MV-4-11 (cell line): Measurements from ENCODE around the gene CCP110.
A peak's percentile ranks its signal among the peaks of the same experiment; 100 is the strongest.

ENCODE experiments used
- DNase-seq: peaks from one replicate; lab custom pipeline; 2025; lab: John Stamatoyannopoulos, UW

CCP110 gene

DNA sequence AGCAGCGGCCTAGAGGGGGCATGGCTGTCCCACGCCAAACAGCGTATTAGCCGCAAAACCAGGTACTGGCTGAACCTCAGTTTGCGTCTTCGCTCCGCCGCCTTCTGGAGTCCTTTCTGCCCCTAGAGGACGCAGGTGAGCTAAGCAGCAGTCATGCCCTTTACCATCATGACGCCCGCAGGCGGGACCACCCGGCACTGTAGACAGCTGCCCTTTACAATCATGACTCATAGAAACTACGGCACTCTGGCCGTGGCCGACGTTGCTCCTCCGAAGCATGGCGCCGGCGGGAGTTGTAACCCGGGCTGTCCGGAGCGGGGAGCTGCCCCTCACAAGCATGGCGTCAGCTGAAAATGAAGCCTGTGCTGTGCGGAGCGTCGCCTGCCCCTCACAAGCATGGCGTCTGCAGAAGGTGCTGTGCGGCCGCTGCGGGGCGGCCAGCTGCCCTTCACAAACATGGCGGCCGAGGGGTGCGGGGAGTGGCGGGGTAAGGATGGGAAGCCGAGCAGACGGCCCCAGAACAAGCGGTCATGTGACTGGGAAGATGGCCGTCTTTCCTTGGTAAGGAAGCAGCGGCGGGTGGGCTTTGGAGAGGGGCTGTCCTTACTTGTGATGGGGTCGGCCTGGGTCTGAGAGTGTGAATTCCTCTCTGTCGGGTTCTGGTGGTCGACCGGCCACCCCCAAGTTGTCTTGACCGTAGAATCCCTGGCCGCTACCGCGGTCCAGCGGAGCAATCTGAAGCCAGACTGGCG, 31.6 kb downstream of the CCP110 start, which contains the start of gene VPS35L:
TSS of gene VPS35L (plus strand) at position 518 of the 752 bp plus-strand sequence. CDS start at position 545, 27 bp downstream.
- peak; percentile 96 for DNase-seq

DNA sequence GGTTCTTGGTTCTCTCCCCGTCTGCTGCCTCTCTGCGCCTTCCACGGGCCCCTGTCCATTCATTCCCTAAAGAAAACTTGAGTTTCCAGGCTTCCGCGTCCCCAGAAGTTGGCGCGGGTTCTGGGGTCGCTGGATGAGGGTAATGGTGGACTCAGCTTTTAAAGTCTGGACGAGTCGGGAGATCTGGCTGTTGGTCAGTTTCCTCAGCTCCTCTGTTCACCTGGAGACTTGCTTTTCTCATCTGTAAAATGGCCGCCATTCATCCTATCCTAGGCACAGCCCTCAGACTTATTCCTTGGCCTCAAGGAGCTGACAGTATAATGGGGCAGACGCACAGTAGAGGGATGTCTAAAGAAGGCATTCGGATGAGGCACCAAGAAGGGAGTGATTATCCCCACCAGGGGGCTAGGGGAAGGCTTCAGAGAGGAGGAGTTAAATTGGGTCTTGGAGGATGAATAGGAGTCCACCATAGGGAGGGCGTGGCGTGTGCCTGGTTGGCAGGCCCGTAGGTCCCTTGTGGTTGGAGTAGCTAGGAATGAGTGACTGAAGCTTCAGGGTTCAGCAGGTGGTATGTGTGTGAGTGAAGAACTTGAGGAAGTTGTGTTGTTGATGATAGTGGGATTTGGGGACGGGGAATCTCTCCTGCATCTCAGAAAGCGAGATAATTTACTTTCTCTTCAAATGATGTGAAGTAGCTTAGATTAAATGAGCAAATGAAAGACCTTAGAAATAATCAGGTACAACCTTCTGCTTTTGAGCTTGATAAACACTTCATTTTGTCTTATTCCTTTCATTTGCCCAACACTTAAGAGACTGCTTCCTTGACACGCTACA, 32.4 kb downstream of the CCP110 start:
- peak; percentile 21 for DNase-seq

DNA sequence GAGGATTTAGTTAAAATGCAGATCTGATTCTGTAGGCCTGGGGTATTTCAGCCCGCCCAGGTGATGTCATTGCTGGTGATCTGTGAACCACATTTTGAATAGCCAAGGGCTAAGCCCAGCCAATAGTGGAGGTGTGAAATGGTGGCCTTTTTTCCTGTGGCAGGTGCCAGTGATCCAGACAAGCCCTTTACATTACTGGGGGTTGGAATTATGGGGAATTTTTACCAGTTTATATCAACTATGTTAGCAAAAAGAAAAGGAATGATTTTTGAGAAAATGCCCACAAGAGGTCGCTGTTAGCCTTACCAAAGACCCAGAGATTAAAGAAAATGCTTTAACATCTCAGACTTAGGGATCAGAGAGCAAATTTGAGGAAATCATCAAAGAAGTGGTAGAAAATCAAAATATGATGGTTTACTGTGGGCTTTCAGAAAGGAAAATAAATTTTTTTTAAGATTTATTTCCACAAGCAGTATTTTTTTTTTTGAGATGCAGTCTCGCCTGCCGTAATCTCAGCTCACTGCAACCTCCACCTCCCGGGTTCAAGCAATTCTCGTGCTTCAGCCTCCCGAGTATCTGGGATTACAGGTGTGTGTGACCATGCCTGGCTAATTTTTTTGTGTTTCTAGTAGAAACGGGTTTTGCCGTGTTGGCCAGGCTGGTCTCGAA, 35.6 kb downstream of the CCP110 start:
- peak; percentile 61 for DNase-seq

DNA sequence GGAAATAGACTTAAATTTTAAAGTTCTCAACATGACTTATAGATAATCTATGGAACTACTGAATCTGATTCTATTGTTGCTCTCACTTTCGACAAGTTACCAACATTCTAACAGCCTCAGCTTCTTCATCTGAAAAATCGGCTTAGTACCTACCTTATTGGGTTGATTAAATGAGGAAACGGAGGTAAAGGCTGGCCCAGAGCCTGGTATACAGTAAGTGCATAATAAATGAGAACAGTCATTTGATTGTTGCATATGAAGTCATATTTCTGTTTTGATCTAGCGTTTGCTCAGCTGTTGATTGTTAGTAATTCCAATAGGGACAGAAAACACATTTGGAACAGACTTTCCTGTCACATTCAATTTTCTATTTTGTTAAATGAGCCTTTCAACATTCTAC, 36.3 kb downstream of the CCP110 start:
- DNase-seq, result no peak

DNA sequence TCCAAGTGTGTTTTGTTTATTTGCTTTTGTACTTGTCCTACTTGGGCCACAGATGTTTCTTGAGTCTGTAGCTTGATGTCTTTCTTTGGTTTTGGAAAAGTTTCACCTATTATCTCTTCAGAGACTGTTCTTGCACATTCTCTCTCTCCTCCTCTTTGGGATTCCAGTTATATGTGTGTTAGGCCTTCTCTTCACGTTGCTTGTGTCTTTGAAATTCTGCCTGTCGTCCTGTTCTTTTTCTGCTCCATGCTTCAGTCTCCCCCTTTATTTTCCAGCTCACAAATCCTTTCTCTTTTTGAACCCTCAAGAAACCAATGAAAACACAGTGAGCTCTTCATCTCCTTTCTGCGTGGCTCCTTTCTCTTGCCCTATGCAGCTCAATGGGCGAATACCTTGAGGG, 39.6 kb downstream of the CCP110 start:
- DNase-seq, result no peak

DNA sequence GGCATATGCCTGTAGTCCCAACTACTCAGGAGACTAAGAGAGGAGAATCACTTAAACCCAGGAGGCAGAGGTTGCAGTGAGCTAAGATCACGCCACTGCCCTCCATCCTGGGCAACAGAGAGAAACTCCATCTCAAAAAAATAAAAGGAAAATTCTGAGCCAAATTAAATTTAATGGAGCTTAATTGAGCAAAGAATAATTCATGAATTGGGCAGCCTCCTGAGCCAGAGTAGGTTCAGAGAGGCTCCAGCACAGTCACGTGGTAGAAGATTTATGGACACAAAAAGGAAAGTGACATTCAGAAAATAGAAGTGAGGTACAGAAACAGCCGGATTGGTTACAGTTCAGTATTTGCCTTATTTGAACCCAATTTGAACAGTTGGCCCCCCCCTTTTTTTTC, 42.6 kb downstream of the CCP110 start:
- DNase-seq, result no peak

DNA sequence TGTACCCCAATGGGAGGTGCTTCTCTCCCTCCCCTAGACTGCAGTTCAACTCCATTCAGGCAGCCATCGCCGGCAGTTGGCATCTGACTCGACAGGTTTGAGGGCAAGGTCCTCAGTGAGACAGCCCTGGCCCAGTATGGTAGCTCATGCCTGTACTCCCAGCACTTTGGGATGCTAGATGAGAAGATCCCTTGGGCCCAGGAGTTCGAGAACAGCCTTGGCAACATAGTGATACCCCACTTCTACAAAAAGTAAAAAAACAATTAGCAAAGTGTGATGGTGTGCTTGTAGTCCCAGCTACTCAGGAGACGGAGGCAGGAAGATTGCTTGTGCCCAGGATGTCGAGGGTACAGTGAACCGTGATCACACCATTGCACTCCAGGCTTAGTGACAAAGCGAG, 43.8 kb downstream of the CCP110 start:
- no peak for DNase-seq

DNA sequence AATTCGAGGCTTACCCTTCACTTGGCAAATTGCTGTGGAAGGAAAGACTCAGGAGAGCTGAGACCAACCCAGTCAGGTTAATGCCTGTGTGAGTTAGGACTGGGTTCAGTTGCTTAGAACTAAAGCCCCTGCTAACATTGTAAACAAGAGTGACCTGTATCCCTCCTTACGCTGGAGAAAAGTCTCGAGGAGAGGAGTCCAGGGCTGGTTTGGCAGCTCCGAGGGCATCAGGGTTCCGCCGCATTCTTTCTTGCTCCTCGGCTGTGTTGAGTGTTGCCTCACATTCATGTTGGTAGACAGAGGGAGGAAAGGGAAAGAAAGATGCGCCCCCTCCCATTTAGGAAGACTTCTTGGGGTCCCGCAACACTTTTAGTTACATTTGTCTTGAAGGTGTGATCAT, 50.3 kb downstream of the CCP110 start:
- DNase-seq, result no peak

DNA sequence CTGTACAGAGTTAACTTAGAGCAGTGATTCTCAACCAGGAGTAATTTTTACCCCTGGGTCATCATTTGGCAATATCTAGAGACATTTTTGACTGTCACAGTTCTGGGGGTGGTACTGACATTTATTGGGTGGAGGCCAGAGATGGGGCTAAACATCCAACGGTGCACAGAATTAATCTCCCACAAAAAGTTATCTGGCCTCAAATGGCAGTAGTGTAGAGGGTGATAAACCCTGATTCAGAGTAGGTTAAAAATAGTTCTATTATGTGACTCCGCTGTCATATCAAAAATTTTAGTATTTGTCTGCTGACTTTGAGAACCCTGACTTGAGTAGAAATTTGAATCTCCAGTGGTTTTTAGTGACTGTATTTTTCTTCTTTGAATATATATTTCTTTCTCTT, 50.9 kb downstream of the CCP110 start:
- DNase-seq, result no peak

DNA sequence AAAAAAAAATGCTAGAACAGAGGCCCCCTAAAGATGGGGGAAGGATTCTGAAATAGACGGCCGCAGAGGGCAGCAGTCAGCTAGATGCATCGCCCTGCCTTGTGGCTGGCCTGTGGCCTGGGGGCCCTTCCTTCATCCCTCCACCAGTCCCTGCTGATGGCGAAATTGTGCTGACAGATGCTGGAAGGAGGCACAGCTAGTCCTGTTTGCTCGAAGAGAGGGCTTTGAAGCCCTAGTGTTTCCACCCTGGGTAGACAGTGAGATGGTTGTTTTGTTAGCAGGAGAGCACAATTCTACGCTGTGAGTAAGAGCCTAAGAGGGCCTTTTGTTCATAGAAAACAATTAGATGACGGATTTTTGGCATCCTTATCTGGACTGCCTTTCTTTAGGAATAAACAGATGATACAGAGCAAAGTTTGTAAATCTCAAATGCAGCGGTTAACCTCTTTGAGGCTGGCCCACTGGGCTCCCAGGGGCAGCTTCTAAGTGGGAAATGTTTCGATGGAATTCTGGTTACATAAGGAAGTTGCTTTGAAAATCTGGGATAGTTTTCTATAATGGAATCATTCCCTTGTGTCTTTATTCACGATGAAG, 54.7 kb downstream of the CCP110 start:
- DNase-seq, result no peak

DNA sequence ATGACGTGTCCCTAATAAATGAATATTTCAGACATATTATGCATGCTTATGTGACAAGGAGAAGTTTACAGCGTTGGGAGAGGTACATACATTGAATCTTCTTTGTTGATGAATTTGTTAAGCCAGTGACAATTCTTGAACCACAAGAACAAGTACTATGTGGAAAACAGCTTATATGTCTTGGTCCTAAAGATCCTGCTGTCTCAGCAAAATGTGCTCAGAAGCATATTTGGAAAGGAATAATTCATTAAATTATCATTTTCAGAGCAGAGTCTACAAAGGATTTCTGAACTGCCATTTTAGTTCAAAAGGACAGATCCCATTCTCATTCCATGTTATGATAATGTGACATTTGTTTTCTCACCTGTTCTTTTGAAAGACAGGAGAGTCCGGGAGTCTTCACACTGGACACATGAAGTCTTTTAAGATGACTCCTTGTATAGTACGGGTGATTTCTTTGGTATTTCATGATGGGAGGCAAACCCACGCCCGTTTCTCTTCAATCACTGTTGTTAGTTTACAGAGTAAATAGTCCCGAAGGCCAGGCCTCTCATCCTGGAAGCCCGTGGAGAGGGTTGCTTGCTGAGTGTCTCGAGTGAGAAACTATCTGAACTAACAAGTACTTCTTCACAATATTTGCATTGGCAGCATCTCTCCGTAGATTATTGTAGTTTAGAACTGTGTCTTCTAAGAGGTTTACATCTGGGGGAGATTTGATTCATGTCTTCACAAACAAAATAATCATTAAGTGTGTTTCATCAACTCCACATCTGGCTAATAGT, 58.5 kb downstream of the CCP110 start:
- no peak for DNase-seq

DNA sequence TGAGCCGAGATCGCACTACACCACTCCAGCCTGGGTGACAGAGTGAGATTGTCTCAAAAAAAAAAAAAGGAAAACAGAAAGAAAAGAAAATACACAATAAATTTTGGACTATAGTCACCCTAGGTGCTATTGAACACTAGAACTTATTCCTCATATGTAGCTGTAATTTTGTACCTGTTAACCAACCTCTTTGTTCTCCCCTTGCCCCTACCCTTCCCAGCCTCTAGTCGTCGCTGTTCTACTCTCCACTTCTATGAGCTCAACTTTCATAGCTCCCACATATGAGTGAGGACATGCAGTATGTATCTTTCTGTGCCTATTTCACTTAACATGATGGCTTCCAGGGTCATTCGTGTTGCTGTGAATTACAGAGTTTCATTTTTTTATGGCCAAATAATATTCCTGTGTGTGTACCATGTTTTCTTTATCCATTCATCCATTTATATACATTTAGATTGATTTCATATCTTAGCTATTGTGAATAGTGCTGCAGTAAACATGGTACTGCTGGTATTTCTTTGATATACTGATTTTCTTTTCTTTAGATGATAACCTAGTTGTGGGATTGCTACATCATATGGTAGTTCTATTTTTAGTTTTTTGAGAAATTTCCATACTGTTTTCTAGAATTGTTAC, 60.0 kb downstream of the CCP110 start:
- no peak for DNase-seq

DNA sequence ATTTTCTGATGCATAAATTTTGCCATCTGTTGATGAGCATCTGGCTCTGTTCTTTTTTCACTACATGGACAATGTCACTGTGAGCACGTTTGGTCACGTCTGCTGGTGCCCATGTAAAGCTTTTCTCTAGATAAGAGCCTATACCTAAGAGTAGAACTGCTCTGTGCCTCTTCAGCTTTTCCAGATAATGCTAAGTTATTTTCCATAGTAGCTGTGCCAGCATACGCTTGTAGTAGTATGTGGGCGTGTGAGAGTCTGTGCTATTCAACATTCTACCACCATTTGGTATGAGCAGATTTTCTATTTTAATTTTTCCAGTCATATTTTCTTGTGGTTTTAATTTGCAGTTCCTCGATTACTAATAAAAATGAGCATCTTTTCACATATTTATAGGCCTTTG, 64.9 kb downstream of the CCP110 start:
- DNase-seq, result no peak

DNA sequence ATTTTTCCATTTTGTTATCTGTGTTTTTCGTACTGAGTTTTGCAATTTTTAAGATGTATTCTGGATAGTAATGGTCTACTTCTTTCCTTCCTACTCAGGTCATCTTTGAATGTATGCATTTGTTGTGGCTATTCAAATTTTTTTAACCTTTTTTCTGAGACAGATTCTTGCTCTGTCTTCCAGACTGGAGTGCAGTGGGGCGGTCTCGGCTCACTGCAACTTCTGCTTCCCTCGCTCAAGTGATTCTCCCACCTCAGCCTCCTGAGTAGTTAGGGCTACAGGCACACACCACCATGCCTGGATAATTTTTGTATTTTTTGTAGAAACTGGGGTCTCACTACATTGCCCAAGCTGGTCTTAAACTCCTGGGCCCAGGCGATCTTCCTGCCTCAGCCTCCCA, 65.4 kb downstream of the CCP110 start:
- no peak for DNase-seq

DNA sequence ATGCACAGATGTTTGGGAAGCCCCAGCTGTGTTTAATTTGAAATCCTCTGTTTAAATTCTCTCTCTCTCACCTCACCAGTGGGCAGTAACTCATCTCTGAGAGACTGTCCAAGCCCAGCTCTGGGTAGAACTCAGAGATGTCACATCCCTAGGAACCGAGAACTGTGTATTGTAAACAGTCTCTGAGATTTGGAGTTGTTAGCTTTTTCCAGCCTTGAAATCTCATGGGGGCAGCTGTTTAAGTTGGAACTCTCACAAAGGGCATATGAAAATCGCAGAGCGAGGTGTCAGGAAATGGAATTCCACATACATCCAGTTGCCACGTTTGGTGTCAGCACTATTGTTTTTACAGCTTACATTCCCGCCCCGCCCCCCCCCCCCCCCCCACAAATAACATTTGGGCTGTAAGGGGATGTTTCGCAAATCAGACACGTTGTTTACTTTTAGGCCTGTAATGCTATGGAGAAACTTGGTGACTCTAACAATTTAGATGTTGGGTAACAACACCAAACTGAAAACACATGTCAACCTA, 66.1 kb downstream of the CCP110 start:
- no peak for DNase-seq

DNA sequence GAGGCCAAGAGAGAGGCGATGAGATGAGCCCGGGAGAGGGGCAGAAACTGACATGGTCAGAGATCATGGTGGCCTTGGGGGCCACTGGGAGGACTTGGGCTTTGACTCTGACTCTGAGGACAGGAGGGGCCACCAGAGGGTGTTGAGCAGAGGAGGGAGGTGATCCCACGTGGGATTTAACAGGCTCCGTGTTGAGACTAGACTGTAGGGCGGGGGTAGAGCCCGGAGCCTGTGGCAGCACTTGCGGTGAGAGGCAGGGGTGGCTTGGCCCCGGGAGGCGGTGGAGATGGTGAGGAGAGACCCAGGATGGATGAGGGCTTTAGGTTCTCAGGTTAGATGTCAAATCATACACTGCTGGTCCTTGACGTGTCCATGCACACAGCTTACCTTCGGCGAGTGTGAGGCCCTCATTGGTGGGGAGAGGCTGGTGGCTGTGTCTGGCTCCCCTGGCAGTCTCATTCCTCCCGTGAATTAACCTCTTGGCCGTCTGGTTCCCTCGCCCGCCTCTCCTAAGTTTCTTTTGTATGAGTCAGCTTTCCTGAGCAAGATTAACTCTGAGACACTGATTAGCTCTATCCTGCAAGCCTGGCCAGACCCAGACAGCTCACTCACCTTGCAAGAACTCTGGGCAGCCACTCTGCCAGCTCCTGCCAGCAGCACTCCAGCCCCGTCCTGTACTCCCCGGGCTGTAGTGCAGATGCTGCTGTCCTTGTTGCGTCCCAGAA, 71.5 kb downstream of the CCP110 start:
- DNase-seq, result no peak

DNA sequence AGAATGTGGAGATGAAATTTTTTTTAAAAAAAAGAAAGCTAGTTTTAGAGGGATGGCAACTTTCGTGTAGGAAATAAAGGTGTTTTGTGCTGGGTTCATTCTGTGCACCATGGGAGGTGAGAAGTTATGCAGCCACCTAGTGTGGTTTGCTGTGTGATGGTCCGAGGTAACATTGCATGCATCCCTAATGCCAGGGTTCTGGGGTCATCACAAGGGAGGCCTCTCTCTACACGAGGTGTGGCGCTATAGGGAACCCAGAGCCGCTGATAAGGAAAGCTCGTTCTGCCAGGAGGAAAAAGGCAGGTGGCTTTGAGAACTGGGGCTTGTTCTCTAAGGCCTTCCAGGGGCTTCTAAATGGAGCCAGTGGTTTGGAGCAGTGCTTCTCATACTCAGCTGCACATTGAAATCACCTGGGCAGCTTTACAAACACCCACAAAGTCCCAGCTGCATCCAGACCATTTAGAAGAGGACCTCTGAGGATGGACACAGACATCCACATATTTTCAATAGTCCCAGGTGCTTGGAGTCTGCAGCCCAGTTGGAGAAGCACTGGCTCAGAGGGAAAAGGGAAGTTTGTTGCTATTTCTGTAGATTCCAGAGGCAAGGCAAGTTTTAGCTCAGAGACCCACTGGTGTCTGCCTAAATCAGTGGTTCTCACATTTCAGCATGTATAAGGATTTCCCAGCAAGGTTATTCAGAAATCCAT, 75.2 kb downstream of the CCP110 start:
- DNase-seq, result no peak

DNA sequence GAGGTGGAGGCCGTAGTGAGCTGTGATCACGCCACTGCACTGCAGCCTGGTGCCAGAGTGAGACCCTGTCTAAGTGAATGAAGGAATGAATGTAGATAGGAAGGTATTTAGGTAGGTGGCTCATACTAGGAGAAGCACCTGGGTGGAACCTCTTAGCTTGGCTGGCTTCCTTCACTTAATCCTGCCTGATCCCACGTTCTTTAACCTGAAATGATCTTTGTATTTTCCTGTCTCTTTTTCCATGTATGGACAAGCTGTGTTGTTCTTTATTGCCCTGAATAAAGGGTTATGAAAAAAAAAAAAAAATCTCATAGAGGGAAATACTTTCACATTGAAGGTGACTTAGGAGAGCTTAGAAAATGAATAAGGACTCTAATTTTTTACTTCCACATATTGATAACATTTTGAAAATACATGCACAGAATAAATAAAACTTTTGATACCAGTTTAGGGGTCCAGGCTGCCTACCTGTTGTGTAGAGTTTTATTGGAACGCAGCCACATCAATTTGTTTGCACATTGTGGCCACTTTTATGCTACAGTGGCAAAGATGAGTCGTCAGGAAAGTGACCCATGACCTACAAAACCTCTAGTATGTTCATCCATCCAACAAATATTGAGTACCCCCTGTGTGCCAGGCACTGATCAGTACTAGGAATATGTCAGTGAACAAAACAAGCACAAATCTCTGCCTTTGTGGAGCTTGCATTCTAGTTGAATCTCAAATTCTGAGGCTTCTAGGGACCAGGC, 76.4 kb downstream of the CCP110 start:
- DNase-seq, result no peak
